Right lobe of liver (tissue), 4 donors: Measurements from ENCODE around the gene FAM78B.

ENCODE experiments used
- CTCF ChIP-seq, 4 donors: fragments of 200-600 bp in 3 of 4; fragments of 450-650 bp in 1 of 4; IDR thresholded peaks; one replicate each; pipeline versions ENCODE4 v1.5.1 to v1.8.0; 2016 to 2022; ENCODE audit warnings: antibody characterized with exemption in 4 of 4, mild to moderate bottlenecking in 2 of 4
- POLR2A ChIP-seq: fragments of 450-650 bp; IDR thresholded peaks from one replicate; pipeline ENCODE4 v1.6.1; 2017; ENCODE audit warnings: antibody characterized with exemption, mild to moderate bottlenecking
- donor health status: DM: no; HTN: no; CAD: no.
- donor health status: DM: no; HTN: no; CAD: no.
- donor health status: DM: no; HTN: yes; CAD: no.

- TF ChIP-seq CTCF (IDR thresholded peaks at IDR 0.05) (no peak), POLR2A (no peak)
Measured at GRCh38 chr1:166039436-166040201, 127.2 kb downstream of the FAM78B start.
